MM.1S (cell line): Measurements from ENCODE around the gene TUBB8B.
"Not testable (repeated sequence)": the region's sequence is repeated elsewhere in the genome, so short reads cannot be mapped to it uniquely, and the experiment has no call there.

Experiments
- DNase-seq: peaks from one replicate; pipeline ENCODE4 v3.0.0-alpha.2; 2015
- H2AFZ ChIP-seq: fragments of 300-600 bp; sonication (generic); 2 replicates; pipeline ENCODE4 v1.6.0; 2016; ENCODE audit warnings: antibody characterized with exemption, low read length
- H3F3A ChIP-seq: fragments of 300-600 bp; sonication (generic); 2 replicates; pipeline ENCODE4 v1.6.1; 2016; ENCODE audit warnings: mild to moderate bottlenecking, antibody characterized with exemption, low read length, moderate library complexity, mixed read lengths; ENCODE audit not compliant: insufficient read depth
- H3K27ac ChIP-seq: fragments of 300-600 bp; sonication (generic); 2 replicates; pipeline ENCODE4 v1.5.1; 2016; ENCODE audit warnings: mild to moderate bottlenecking, low read length
- H3K27me3 ChIP-seq: fragments of 300-600 bp; sonication (generic); replicated peaks from 2 replicates; pipeline ENCODE4 v1.6.0; 2016; ENCODE audit warnings: low read length; ENCODE audit not compliant: insufficient read depth
- H3K36me3 ChIP-seq: fragments of 300-600 bp; sonication (generic); replicated peaks from 2 replicates; pipeline ENCODE4 v1.6.1; 2016; ENCODE audit warnings: mild to moderate bottlenecking, low read length, mixed read lengths; ENCODE audit not compliant: insufficient read depth
- H3K4me1 ChIP-seq: fragments of 300-600 bp; sonication (generic); 2 replicates; pipeline ENCODE4 v1.6.1; 2016; ENCODE audit warnings: low read length, mixed read lengths
- H3K4me2 ChIP-seq: fragments of 300-600 bp; sonication (generic); 2 replicates; pipeline ENCODE4 v1.6.0; 2016; ENCODE audit warnings: low read depth, low read length
- H3K4me3 ChIP-seq: fragments of 300-600 bp; sonication (generic); 2 replicates; pipeline ENCODE4 v1.5.1; 2016; ENCODE audit warnings: low read length, mixed read lengths
- H3K79me2 ChIP-seq: fragments of 300-600 bp; sonication (generic); 2 replicates; pipeline ENCODE4 v1.6.1; 2016; ENCODE audit warnings: mixed run types, low read length, mixed read lengths
- H3K9ac ChIP-seq: fragments of 300-600 bp; sonication (generic); 2 replicates; pipeline ENCODE4 v1.6.1; 2016; ENCODE audit warnings: low read length, mixed read lengths
- H3K9me2 ChIP-seq: fragments of 300-600 bp; sonication (generic); replicated peaks from 2 replicates; pipeline ENCODE4 v1.6.1; 2016; ENCODE audit warnings: mild to moderate bottlenecking, low read length, mixed read lengths; ENCODE audit not compliant: insufficient read depth
- H3K9me3 ChIP-seq: fragments of 300-600 bp; sonication (generic); replicated peaks from 2 replicates; pipeline ENCODE4 v1.6.1; 2016; ENCODE audit warnings: mild to moderate bottlenecking, low read length, mixed read lengths; ENCODE audit not compliant: insufficient read depth
- H4K20me1 ChIP-seq: fragments of 300-600 bp; sonication (generic); 2 replicates; pipeline ENCODE4 v1.6.1; 2016; ENCODE audit warnings: mild to moderate bottlenecking, low read length, moderate library complexity, mixed read lengths; ENCODE audit not compliant: insufficient read depth

Gene TUBB8B

GRCh38 chr18:11383-12274, 37.8 kb downstream of the TUBB8B start:
- H3K27me3 ChIP-seq, H4K20me1 ChIP-seq, H3K79me2 ChIP-seq, H3K9me2 ChIP-seq, H3K36me3 ChIP-seq, H3K27ac ChIP-seq, H3F3A ChIP-seq, H3K4me1 ChIP-seq, DNase-seq, H3K9me3 ChIP-seq, H3K4me3 ChIP-seq, H3K4me2 ChIP-seq, H2AFZ ChIP-seq, H3K9ac ChIP-seq: not testable (repeated sequence)

- not testable (repeated sequence) for H3K4me2 ChIP-seq, H3K9ac ChIP-seq, H3K4me3 ChIP-seq, H2AFZ ChIP-seq, H3K79me2 ChIP-seq, H3K4me1 ChIP-seq, H3K27ac ChIP-seq, H3F3A ChIP-seq, H3K9me2 ChIP-seq, DNase-seq, H3K27me3 ChIP-seq, H3K36me3 ChIP-seq, H4K20me1 ChIP-seq, H3K9me3 ChIP-seq
Measured at GRCh38 chr18:10624-11184, 38.7 kb downstream of the TUBB8B start.

DNA sequence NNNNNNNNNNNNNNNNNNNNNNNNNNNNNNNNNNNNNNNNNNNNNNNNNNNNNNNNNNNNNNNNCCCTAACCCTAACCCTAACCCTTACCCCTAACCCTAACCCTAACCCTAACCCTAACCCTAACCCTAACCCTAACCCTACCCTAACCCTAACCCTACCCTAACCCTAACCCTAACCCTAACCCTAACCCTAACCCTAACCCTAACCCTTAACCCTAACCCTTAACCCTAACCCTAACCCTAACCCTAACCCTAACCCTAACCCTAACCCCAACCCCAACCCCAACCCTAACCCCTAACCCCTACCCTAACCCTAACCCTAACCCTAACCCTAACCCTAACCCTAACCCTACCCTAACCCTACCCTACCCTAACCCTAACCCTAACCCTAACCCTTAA, 39.5 kb downstream of the TUBB8B start:
- not testable (repeated sequence) for H3K27ac ChIP-seq, H3K9me2 ChIP-seq

More for the DNA sequence above, 39.5 kb downstream of the TUBB8B start:
- DNase-seq, H3K79me2 ChIP-seq, H3K9me3 ChIP-seq, H3K27me3 ChIP-seq, H4K20me1 ChIP-seq, H3K36me3 ChIP-seq, H3K4me2 ChIP-seq, H3F3A ChIP-seq, H3K4me3 ChIP-seq, H3K4me1 ChIP-seq, H2AFZ ChIP-seq, H3K9ac ChIP-seq: not testable (repeated sequence)
